ENCODE measurements around the gene PACRG. TPM values are rescaled to one million over a fixed set of nuclear protein-coding genes. Genes with fewer than 3 reads are reported as not detected.

The PACRG gene
- total RNA-seq, 1 experiment from 2014 or later = 0.26 TPM

DNA sequence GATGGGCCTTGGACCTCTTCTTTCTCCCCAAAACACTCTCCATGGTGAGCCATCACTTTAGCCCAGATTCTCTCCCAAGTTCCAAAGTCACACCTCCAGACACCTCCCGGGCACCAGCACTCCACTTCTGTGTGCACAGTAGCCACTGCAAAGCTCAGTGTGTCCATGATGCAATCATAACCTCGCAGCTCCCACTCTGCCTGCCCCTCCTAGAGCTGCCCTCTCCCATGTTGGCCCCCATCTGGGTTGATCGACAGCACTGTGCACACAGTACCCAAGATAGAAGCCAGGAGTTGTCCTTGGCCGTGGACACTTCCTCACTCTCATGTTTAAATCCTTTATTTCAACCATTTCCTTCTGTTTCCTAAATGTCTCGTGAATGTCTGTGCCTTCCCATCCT lies 293.3 kb downstream of the PACRG start:
- Histone ChIP-seq H3K27ac (ENCODE audit: insufficient read length, low read depth, low read length) (no peak overlapping the region), H3T11ph (ENCODE audit: low read length) (no peak overlapping the region), H4K8ac (replicated peaks; ENCODE audit: insufficient read length, low read depth, low read length) (no peak overlapping the region), H2BK5ac (ENCODE audit: insufficient read length, low read length) (no peak overlapping the region), H3K23ac (ENCODE audit: insufficient read length, low read depth, low read length) (no peak overlapping the region), H2BK120ac (ENCODE audit: low read depth, low read length, poor library complexity, severe bottlenecking) (no peak overlapping the region), H3K9ac (ENCODE audit: extremely low read depth, insufficient read length, low read length) (no peak overlapping the region), H3K4me2 (ENCODE audit: insufficient read depth, insufficient read length, low read length) (no peak overlapping the region), H2BK20ac (ENCODE audit: low read depth, low read length, poor library complexity, severe bottlenecking) (no peak overlapping the region), H3K79me1 (ENCODE audit: insufficient read depth, low read depth, low read length, poor library complexity, severe bottlenecking) (no peaks in the 10 kb centered on the region), H2AK5ac (ENCODE audit: insufficient read length, low read length) (no peak overlapping the region), H3K79me2 (ENCODE audit: insufficient read depth, low read length) (no peaks in the 10 kb centered on the region), H2BK12ac (ENCODE audit: insufficient read length, low read depth, low read length) (no peak overlapping the region), H3K56ac (ENCODE audit: insufficient read length, low read depth, low read length) (no peak overlapping the region), H3K4me1 (ENCODE audit: insufficient read depth, low read length) (no peaks in the 10 kb centered on the region), H2AFZ (ENCODE audit: low read length) (no peak overlapping the region), H4K91ac (ENCODE audit: insufficient read length, low read depth, low read length) (no peak overlapping the region), H3K18ac (ENCODE audit: insufficient read length, low read depth, low read length) (no peak overlapping the region), H3K27me3 (ENCODE audit: insufficient read depth, low read length) (no peaks in the 10 kb centered on the region), H4K5ac (ENCODE audit: insufficient read length, low read depth, low read length) (no peak overlapping the region), H3K9me3 (ENCODE audit: control insufficient read depth, low read depth, low read length) (no peaks in the 10 kb centered on the region), H2BK15ac (ENCODE audit: low read depth, low read length) (no peak overlapping the region), H4K20me1 (ENCODE audit: control insufficient read depth, insufficient read depth, insufficient read length) (no peaks in the 10 kb centered on the region), H3K23me2 (ENCODE audit: insufficient read length, low read depth, low read length, poor library complexity, severe bottlenecking) (no peaks in the 10 kb centered on the region), H3K14ac (ENCODE audit: insufficient read depth, low read length) (no peak overlapping the region), H3K4ac (ENCODE audit: low read depth, low read length) (no peak overlapping the region)
- TF ChIP-seq, protein P1, sequence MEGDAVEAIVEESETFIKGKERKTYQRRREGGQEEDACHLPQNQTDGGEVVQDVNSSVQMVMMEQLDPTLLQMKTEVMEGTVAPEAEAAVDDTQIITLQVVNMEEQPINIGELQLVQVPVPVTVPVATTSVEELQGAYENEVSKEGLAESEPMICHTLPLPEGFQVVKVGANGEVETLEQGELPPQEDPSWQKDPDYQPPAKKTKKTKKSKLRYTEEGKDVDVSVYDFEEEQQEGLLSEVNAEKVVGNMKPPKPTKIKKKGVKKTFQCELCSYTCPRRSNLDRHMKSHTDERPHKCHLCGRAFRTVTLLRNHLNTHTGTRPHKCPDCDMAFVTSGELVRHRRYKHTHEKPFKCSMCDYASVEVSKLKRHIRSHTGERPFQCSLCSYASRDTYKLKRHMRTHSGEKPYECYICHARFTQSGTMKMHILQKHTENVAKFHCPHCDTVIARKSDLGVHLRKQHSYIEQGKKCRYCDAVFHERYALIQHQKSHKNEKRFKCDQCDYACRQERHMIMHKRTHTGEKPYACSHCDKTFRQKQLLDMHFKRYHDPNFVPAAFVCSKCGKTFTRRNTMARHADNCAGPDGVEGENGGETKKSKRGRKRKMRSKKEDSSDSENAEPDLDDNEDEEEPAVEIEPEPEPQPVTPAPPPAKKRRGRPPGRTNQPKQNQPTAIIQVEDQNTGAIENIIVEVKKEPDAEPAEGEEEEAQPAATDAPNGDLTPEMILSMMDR (conservative IDR thresholded peaks at IDR 0.05) = no peak
- H3K4me1 Mint-ChIP-seq = peaks cover 0 to under 1% of the 10 kb centered on the region in 2 experiments; a peak in 1 of 4 replicates
- H3K27ac Mint-ChIP-seq = peak overlapping the region in 2 of 3 experiments; percentile 1 to 25; a peak in 2 of 7 replicates
- H3K4me3 Mint-ChIP-seq = no peak overlapping the region
- no CpG with 5 or more reads among the region's 5 CpGs for WGBS (ENCODE audit: extremely low coverage, insufficient read length, low lambda C conversion rate)
- H3K36me3 Mint-ChIP-seq (ENCODE audit: insufficient read depth in 1 of 3, low read depth in 3 of 3) = peaks cover 6 to 17% (median 10%) of the 10 kb centered on the region in 3 experiments; a peak in 6 of 7 replicates
- DNase-seq = no peak
- peaks cover 19 to 22% of the 10 kb centered on the region in 2 experiments for H3K9me3 Mint-ChIP-seq
- peaks cover 6% of the 10 kb centered on the region; the same call in 1 of the 2 replicates for H3K27me3 Mint-ChIP-seq (ENCODE audit: low read depth)
